Measurements from ENCODE around the gene CENPB.

The CENPB gene

DNA sequence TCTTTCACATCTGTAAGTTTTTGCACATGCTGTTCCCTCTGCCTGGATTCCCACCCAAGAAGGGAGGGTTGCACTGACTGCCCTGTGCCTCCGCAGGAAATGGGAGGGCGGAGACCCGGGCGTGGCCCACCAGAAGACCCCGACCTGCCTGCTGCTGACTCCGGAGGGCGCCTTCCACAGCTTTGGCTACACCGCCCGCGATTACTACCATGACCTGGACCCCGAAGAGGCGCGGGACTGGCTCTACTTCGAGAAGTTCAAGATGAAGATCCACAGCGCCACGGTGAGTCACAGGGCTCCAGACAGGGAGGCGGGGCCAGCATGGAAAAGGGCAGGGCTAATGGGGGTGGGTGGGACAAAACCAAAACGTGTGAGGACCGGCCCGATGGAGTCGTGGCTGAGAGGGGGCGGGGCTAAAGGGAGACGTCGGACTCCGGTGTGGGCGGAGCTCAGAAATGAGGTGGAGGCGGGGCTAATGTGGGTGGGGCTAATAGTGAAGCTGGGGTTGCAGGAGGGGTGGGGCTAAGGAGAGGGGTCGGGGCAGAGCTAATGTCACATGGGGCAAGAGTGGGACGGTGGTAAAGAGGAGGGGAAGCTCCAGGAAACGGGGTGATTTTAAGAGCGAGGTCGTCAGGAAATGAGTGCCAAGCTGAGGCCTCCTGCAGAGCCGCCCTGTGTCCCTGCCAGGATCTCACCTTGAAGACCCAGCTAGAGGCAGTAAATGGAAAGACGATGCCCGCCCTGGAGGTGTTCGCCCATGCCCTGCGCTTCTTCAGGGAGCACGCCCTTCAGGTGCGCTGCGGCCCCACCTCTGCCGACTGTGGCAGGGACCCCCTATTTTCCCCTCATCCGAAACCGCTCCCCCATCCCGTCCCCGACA lies 41.5 kb downstream of the CENPB start:
- TF ChIP-seq, protein P1, sequence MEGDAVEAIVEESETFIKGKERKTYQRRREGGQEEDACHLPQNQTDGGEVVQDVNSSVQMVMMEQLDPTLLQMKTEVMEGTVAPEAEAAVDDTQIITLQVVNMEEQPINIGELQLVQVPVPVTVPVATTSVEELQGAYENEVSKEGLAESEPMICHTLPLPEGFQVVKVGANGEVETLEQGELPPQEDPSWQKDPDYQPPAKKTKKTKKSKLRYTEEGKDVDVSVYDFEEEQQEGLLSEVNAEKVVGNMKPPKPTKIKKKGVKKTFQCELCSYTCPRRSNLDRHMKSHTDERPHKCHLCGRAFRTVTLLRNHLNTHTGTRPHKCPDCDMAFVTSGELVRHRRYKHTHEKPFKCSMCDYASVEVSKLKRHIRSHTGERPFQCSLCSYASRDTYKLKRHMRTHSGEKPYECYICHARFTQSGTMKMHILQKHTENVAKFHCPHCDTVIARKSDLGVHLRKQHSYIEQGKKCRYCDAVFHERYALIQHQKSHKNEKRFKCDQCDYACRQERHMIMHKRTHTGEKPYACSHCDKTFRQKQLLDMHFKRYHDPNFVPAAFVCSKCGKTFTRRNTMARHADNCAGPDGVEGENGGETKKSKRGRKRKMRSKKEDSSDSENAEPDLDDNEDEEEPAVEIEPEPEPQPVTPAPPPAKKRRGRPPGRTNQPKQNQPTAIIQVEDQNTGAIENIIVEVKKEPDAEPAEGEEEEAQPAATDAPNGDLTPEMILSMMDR (IDR thresholded peaks at IDR 0.05; ENCODE audit: low read depth, low read length) = no peak
- no peak for DNase-seq (ENCODE audit: extremely low read depth, low read depth)

- TF ChIP-seq, protein P1 (IDR thresholded peaks at IDR 0.05; ENCODE audit: low read depth, low read length) = no peak
- no peak for DNase-seq (ENCODE audit: extremely low read depth, low read depth)
Measured at GRCh38 chr20:3744037-3744436, 42.5 kb downstream of the CENPB start.

GRCh38 chr20:3743251-3743650 lies 43.3 kb downstream of the CENPB start:
- DNase-seq (ENCODE audit: extremely low read depth, low read depth) = no peak
- TF ChIP-seq, protein P1 (IDR thresholded peaks at IDR 0.05; ENCODE audit: low read depth, low read length) = no peak

DNA sequence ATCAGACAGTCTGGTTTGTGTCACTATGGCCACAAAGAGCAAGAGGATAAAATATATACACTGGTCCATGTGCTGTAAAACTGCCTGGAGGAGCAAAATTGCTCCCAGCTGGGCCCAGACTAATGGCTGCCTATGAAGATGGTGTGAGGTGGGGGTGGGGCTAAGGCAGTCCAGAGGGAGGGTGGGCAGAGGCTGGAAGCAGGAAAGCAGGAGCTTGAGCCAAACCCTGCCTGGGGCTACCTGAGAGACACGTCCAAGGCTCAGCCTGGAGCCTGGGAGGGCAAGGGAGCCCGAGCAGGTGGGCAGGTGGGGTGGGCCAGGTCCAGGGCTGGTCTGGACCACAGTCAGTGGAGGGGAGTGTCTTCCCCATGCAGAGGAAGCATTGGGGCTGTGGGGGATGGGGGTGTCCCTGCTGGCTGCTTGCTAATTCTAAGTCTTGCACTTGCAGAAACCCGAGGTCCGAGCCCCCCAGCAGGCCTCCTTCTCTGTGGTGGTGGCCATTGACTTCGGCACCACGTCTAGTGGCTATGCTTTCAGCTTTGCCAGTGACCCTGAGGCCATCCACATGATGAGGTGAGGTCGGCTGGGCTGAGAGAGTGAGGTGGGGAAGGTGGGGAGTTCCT lies 44.6 kb downstream of the CENPB start:
- no peak for DNase-seq (ENCODE audit: extremely low read depth, low read depth)
- TF ChIP-seq, protein P1 (IDR thresholded peaks at IDR 0.05; ENCODE audit: low read depth, low read length) = no peak

DNA sequence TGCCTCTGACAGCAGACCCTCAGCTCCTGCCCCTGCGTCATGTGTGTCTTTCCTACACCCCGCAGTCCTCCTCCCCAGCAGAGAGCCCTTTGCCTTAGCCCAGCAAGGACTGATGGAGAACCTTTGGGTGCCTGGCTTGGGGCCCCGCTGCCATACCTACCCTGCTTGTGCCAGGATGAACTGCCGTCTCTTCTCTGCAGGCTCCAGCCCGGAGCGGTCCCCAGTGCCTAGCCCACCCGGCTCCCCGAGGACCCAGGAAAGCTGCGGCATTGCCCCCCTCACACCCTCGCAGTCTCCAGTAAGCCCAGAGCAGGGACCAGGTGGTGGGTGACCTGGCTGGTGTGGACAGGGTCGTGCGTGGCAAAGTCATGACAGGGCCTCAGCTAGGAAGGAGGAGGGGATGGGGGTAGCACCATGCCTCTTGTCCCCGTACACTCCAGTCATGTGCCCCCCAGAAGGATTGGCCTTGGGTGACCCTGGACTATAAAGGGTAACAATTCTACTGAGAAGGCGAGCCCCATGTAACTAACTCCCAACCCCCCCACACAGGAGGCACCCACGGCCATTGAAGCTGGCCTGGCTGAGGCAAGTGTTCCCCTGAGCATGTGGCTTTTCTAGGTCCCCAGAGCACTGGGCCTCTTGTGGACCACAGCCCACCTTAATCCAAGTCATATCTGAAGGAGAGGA lies 45.8 kb downstream of the CENPB start:
- TF ChIP-seq, protein P1 (IDR thresholded peaks at IDR 0.05; ENCODE audit: low read depth, low read length) = no peak
- DNase-seq (ENCODE audit: extremely low read depth, low read depth) = no peak

GRCh38 chr20:3739926-3740451 lies 46.6 kb downstream of the CENPB start:
- no peak for DNase-seq (ENCODE audit: extremely low read depth, low read depth)
- TF ChIP-seq, protein P1 (IDR thresholded peaks at IDR 0.05; ENCODE audit: low read depth, low read length) = no peak
